Keratinocyte (primary cell): ENCODE data around the gene GABPB2.

Experiments
- EZH2 ChIP-seq: IDR thresholded peaks from one replicate; pipeline ENCODE4 v1.6.1; 2012; ENCODE audit warnings: inconsistent platforms, mild to moderate bottlenecking, low read length, moderate library complexity
- TF ChIP-seq, protein P1 (sequence below), 3 experiments: IDR thresholded peaks in 1 of 3; conservative IDR thresholded peaks in 1 of 3; optimal IDR thresholded peaks in 1 of 3; 2 replicates in 2 of 3; 3 replicates in 1 of 3; pipeline versions ENCODE3 to v1.5.1; 2011; ENCODE audit warnings: low read length in 3 of 3, mild to moderate bottlenecking in 3 of 3, moderate library complexity in 2 of 3, control low read depth in 1 of 3, inconsistent platforms in 1 of 3; ENCODE audit not compliant: insufficient read depth in 2 of 3; ENCODE audit errors: extremely low read depth in 1 of 3

DNA sequence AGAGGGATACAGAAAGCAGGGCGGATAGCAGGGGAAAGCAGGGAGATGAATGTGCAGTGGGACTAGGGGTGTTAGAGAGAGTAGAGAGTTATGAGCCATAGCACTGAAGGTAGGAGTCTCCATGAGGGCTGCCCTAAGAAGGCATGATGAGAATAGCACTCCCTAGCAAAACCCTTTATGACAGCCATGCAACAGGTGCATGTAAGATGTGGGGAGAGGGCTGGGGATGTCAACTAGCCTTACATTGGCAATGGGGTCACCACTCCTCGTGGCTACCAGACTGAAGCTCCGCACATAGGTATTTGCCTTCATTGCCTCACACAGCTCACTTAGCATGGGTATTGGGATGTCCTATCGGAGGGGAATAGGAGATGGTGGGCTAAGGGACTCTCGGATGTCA is 100.6 kb downstream of the GABPB2 start:
- no peak for TF ChIP-seq EZH2
- TF ChIP-seq, protein P1, sequence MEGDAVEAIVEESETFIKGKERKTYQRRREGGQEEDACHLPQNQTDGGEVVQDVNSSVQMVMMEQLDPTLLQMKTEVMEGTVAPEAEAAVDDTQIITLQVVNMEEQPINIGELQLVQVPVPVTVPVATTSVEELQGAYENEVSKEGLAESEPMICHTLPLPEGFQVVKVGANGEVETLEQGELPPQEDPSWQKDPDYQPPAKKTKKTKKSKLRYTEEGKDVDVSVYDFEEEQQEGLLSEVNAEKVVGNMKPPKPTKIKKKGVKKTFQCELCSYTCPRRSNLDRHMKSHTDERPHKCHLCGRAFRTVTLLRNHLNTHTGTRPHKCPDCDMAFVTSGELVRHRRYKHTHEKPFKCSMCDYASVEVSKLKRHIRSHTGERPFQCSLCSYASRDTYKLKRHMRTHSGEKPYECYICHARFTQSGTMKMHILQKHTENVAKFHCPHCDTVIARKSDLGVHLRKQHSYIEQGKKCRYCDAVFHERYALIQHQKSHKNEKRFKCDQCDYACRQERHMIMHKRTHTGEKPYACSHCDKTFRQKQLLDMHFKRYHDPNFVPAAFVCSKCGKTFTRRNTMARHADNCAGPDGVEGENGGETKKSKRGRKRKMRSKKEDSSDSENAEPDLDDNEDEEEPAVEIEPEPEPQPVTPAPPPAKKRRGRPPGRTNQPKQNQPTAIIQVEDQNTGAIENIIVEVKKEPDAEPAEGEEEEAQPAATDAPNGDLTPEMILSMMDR (optimal IDR thresholded peaks at IDR 0.05 in 1 of 3, IDR thresholded peaks at IDR 0.05 in 1 of 3, conservative IDR thresholded peaks at IDR 0.05 in 1 of 3; ENCODE audit: extremely low read depth in 1 of 3, insufficient read depth in 2 of 3, low read length in 3 of 3): no peak
